NCI-H526 treated with DMSO at 0.1 percent for 48 hours (cell line): ENCODE measurements around the gene NBPF6.
"Not testable (repeated sequence)": the region's sequence is repeated elsewhere in the genome, so short reads cannot be mapped to it uniquely, and the experiment has no call there.

Experiments
- DNase-seq: peaks from one replicate; lab custom pipeline; 2025; lab: John Stamatoyannopoulos, UW

NBPF6 gene

DNA sequence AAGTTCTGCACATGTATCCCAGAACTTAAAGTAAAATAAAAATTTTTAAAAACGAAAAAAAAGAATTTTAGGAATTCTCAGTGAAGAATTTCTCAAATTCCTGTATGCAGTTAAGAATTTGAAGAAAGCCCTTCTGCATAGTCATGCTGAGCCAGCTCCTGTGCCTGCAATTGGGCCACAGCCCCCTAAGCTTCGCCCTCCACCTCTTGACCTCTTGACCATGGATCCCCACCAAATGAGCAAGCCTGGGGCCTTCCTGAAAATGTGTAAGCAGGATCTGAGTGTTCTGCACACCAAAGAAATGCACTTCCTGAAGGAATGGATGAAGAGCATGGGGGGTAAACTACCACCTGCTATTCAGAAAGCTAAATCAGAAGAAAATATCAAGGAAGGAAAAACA lies 52.0 kb downstream of the NBPF6 start:
- no peak for DNase-seq

DNA sequence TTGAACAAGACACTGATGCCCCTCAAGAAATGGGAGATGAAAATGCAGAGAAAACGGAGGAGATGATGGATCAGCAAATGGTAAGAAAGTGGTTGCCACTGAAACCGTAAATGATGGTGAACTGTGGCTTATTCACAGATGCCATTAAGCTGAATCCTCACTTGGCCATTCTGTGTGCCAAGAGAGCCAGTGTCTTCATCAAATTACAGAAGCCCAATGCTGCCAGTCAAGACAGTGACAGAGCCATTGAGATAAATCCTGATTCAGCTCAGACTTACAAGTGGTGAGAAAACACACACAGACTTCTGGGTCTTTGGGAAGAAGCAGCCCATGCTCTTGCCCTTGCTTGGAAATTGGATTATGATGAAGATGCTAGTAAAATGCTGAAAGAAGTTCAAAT lies 52.5 kb downstream of the NBPF6 start:
- no peak for DNase-seq

DNA sequence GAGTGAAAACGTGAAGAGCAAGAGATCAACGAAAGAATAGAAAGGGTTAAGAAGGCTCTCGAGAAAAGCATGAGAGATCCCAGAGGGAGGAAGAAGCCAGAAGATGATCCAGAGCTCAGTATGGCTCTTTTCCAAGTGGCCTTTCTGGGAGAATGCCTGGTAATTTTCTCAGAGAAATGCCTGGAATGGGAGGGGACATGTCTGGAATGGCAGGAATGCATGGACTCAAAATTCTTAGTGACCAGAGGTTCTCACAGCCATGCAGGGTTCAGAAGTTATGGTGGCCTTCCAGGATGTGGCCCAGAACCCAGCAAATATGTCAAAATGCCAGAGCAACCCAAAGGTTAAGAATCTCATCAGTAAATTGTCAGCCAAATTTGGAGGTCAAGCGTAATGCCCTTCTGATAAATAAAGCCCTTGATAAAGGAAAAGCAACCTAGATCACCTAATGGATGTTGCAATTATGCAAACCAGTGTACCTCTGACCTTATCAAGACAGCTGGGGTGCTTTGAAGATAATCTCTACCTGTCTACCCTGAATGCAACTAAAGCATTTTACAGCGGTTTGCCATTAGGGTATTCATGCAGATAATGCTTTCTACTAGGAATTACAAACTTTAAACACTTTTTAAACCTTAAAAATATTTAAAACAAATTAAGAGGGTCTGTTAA lies 53.1 kb downstream of the NBPF6 start:
- no peak for DNase-seq

DNA sequence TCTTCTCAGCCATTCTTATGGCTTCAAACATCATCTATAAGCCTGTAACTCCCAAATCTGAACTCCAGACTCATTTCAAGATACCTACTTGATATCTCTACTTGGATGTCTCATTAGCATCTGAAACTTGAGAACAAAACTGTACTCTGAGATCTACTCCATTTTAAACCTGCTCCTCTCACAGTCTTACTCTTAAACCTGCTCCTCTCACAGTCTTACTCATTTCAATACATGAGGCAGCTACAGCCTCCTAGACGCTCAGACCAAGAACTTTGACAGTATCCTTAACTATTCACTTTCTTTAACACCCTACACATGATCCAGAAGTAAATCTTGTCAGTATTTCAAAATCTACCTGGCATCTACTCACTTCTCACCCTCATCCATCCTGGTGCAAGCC lies 54.3 kb downstream of the NBPF6 start:
- DNase-seq = no peak

DNA sequence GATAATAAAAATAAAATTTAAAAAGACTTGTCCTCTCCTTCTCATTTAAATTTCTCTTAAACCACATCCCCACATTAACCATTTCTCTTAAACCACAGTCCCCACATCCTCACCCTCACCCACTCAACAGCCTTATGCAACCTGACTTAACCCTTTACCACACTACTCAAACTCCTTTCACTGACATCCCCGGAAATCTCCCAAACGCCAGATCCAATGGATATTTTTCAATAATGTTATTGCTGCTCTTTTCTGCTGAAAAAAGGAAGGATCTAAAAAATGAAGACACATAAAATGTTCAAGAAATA lies 55.6 kb downstream of the NBPF6 start:
- DNase-seq = no peak

DNA sequence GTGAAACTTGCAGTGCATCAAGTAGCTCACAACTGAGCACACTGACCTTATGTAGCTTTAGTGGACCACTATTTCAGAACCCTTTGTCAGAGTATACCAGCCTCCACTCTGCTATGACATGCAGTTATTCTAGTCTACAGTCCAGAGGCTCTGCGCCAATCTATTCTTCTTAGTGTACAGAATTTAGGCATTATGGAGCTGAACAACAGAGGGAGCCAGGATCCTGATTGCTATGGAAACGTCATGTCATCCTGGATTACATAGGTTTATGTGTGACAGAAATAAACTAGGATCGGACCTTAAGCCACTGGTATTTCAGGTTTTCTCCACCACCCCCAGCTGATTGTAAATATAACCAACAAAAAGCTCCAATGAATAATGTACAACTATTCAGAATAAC lies 61.6 kb downstream of the NBPF6 start:
- no peak for DNase-seq

DNA sequence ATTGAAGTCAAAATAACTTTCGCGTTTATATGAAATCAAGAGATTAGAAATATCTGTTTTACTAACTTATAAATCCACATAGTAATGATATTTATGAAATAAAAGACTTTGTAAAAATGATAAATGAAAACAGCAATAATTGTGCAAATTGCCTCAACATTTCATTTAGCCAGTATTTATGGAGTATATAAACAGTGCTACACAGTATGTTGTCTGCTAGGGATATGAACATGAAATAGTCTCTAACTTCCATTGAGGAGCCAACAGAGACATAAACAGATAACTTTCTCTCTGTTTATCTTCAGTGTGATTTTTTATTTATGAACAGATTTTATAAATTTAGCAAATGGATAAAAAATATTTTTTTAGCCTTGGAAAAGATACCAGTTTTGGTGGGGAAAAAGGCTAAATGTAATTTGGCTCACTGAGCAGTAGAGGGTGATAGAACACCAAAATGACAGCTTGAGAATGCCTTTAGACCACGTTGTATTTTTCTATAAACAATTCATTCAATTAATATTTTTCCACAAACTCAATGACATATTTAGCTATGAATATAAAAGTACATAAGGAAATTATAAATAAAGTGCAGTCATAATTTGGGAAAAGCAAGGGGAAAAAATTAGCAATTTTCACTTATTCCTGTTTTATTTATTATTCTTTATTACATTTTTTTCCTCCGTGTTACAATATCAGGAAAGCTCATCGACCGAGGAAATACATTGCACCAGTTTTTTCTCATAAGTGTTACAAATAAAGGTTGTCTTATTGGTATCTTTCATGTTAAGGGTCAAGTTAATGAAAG lies 62.3 kb downstream of the NBPF6 start:
- peak; percentile 3 for DNase-seq

DNA sequence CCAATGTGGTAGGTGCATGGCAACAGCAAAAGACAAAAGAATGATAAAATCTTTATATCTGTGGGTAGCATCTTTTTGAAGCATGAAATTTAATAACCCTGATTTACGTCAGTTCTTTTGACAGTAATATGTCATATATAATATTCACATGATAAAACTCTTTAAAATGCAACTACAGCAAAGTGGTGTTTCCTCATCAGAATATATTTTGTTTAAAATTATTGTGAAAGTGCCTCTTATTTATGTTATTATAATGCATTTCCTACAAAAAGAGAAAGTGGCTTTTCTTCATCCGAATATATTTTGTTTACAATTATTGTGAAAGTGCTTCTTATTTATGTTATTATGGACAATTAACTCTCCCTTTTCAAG lies 62.9 kb downstream of the NBPF6 start:
- no peak for DNase-seq

DNA sequence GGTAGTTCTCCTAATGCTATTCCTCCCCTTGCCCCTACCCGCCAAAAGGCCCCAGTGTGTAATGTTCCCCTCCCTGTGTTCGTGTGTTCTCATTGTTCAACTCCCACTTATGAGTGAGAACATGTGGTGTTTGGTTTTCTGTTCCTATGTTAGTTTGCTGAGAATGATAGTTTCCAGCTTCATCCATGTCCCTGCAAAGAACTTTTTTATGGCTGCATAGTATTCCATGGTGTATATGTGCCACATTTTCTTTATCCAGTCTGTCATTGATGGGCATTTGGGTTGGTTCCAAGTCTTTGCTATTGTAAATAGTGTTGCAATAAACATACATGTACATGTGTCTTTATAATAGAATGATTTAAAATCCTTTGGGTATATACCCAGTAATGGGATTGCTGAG lies 63.8 kb downstream of the NBPF6 start:
- not testable (repeated sequence) for DNase-seq

DNA sequence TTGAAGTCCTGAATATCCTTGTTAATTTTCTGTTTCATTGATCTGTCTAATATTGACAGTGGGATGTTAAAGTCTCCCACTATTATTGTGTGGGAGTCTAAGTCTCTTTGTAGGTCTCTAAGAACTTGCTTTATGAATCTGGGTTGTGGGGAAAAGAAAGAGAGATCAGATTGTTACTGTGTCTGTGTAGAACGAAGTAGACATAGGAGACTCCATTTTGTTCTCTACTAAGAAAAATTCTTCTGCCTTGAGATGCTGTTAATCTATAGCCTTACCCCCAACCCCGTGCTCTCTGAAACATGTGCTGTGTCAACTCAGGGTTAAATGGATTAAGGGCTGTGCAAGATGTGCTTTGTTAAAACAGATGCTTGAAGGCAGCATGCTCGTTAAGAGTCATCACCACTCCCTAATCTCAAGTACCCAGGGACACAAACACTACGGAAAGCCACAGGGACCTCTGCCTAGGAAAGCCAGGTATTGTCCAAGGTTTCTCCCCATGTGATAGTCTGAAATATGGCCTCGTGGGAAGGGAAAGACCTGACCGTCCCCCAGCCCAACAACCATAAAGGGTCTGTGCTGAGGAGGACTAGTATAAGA lies 67.3 kb downstream of the NBPF6 start:
- DNase-seq = not testable (repeated sequence)
